Adrenal gland (tissue), 5 donors: Measurements from ENCODE around the gene CD1B.

ENCODE experiments used
- CTCF ChIP-seq, 6 experiments: fragments of 450-650 bp in 4 of 6; fragments of 200-600 bp in 2 of 6; sonication (generic) in 1 of 6; IDR thresholded peaks; 1 replicate in 5 of 6; 2 replicates in 1 of 6; pipeline versions ENCODE4 v1.5.1 to v1.8.0; 2016 to 2021; ENCODE audit warnings: antibody characterized with exemption in 6 of 6, mild to moderate bottlenecking in 2 of 6, moderate library complexity in 1 of 6
- POLR2A ChIP-seq, 2 donors: fragments of 450-650 bp; IDR thresholded peaks; one replicate each; pipeline ENCODE4 v1.6.1; 2017; ENCODE audit warnings: antibody characterized with exemption in 2 of 2, mild to moderate bottlenecking in 2 of 2, moderate library complexity in 1 of 2
- donor health status: DM: no; HTN: no; CAD: no.

DNA sequence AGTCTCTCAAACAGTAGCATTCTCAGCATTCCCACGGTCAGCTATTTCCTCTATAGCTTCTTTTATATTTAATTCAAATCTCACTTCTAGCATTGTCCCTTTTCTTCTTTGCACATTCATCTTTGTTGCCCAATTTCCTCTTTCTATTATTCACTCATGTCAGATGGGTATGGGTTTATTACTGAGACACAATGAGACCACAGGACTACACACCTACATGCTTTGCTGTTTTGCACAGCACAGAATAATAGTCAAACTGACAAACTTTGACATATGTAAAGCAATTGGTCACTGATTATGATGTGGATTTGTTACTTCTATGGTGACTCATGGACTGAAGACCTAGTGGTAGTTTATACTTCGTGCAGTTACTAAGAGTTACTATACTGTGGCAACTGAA is 47.4 kb downstream of the CD1B start:
- TF ChIP-seq CTCF (IDR thresholded peaks at IDR 0.05) (no peak), POLR2A (IDR thresholded peaks at IDR 0.05) (no peak)
